HG03439 (cell line): ENCODE results near the gene RAPGEF1.
"Not testable (repeated sequence)": the region's sequence is repeated elsewhere in the genome, so short reads cannot be mapped to it uniquely, and the experiment has no call there.

ENCODE experiments used
- ATAC-seq: cut with Tn5 transposase; IDR thresholded peaks from one replicate; pipeline ENCODE4 v1.9.1; 2021; ENCODE audit warnings: mild to moderate bottlenecking, moderate library complexity; ENCODE audit not compliant: unreplicated experiment

The RAPGEF1 gene

DNA sequence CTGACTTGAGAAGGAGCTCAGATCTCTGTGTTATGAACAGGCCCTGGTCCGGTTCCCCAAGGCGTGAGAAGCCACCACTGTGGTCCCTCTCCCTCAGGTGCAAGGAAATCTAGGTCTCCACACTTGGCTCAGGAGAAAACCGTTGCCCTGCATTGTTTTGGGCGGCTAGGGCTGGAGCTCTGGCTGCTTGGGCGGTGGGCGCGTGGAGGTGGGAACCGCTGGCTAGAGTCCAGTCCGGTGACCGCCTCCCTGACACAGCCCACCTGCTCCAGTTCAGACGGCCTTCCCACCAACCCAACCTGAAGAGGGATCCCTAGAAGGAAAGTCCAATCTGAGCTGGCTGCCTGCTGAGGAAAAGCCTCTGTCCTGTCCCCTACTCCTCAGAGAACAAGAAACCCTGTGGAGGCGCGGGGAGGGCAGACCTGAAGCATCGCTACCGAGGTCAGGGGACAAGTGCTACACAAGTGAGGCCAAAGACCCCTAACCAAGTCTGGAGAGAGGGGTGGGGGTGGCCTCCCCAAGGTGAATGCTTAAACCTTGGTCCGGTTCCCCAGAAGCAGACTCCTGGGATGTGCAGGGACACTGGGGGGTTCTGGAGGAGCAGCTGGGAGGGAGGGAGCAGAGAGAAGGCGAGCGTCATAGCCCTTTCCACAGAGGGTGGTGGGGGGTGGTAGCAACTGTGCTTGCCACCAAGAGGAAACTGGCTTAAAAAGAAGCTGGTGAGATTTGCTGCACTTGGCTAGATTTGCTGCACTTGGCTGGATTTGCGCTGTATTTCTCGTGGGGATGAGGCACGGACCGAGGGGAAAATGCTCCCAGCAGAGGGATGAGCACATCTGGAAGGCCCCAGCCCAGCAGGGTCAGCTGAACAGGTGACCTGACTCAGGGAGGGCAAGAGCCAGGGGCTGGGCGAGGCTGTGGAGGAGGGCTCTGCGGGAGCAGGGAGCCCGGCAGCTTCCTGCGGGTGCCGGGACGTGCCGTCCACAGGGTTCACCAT, 65.2 kb downstream of the RAPGEF1 start:
- ATAC-seq = no peak

DNA sequence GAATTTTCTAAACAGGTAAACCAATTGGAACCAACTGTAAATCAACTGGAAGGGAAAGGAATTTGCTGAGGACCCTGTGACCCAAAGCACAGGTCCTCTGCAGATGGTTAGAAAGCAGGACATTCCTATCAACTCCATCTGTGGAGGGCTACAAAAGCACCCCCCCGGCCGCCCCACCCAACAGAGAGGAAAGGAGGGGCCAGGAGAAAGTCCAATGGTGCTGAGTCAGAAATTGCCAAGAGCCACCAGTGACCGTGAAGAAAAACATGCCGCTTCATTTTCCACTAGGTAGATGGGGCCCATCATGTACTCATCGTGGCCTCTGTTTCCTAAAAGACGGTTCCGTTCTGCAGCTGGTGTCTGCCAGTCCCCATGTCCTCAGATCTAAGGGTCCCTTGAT, 66.3 kb downstream of the RAPGEF1 start:
- no peak for ATAC-seq

DNA sequence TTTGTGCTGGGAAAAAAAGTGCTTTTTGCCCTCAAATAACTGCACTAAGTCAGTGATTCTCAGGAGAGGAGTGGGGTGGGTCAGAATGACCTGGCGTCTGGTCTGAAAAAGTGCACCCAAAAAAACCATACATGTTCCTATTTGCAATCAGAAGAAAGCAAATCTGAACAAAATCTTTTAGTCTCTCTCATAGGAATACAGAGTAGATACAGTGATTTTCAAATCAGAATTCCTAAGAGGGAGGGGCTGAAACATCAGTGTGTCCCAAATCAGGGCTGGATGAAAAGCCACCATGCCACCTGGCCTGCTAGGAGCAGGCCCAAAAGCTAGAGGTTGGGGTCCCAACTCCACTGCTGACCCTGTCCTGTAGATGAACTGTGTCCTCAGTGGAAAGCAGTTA, 66.8 kb downstream of the RAPGEF1 start:
- no peak for ATAC-seq

DNA sequence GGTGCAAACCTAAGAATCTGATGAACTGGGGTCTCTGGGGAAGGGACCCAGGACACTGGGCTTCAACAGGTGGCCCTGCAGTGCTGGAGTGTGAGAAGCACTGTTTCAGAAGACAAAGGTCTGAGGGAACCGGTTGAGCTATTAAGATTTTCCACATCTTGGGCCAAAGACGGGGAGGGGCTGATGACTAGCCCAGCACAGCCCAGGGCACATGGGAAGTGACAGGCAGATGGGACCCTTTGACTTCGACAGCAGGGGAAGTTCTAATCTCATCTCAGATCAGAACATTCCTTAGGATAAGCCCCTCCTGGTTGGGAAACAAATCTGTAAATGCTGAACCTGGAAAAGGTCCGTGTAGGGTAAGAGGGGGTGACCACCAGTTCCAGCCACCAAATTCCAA, 67.4 kb downstream of the RAPGEF1 start:
- no peak for ATAC-seq

DNA sequence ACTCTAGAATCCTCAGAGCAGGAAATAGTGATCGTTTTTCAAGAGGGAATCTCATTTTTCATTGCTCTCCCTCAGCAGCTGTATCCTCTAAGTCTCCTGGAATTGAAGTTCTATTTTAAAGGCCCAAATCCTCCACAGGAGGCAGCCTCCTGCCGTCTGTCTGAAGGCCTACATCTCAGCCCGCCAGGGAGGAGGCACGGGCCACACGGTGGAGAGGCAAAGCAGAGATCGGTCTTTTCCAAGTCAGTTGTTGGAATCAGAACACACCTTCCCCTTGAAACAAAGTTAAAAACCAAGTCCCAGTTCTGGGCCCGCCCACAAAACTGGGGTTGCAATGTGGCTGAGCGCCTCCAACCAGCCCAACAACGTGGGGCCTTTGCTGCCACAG, 68.7 kb downstream of the RAPGEF1 start:
- ATAC-seq = no peak

DNA sequence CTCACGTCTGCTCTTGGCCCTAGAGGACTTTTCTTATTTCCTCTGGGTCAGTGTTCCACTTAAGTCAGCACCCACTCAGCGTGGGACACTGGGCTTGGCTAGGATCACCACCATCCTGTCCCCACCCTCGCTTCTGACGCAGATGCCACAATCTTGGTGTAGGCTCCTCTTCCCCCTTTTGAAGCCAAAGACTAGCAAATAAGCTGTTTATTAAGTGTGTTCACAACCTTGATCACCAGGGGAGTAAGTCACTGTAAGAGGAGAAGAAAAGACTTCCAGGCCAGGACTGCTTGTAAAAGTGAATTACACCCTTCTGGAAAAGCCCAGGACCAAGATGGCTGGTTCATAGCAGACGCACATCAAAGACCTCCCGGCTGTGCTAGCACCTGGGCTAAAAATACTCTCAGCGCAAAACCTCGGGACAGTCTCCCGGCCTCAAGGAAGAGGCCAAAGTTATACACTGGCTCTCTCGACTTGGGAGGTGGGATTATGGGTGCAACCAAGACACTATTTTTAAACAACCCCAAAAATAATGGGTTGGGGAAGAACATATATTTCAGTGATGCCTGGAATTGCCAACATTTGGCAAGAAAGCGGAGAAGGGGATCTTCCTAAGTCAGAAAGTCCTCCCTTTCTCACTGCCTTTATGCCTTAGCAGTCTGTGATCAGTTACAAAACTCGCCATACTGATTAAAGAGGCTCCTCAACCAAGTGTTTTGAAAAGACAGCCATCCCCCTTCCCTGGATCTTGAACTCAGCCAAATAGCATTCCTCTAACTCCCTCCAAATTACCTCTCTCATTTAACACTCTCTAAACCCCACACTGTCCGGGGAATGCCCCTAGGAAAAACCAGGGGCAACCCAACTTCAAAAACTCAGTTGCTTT, 69.4 kb downstream of the RAPGEF1 start:
- no peak for ATAC-seq

DNA sequence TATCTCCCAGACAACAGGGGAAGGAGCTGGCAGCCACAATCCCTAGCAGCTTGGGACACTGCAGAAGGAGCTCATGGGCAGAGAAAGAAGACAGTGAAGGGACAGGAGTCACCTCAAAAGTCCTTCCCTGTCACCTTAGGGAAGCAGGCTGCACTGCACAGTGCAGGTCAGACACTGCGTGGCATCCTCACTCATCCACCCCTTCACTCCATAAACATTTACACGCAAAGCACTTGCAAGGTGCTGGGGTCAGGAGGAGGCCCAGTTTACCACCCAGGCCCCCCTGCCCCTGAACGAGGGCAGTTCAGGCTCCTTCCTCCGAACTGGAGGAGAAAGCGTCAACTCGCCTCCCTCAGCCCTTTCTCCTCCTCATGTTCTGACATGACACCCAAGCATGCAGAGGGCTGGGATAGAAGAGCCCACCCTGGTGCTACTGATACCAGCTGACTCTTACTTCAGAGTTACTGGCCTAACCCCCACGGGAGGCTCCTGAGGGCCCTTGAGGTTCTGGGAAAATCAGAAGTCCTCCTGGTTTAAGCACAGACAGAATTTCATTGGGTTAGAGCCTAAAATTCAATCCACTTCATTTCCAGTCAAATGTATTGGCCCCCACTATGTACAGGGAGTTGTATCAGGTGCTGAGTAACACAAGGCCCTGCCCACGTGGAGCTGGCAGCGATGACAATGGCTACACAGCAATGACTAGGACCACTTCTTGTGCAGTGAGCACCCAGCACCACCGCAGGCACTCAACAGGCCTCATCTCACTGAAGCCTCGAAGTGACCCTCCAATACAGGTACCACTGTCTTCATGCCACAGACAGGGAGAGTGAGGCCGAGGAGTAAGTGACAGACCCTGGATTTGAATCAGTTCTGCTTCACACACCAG, 70.4 kb downstream of the RAPGEF1 start:
- ATAC-seq = no peak

DNA sequence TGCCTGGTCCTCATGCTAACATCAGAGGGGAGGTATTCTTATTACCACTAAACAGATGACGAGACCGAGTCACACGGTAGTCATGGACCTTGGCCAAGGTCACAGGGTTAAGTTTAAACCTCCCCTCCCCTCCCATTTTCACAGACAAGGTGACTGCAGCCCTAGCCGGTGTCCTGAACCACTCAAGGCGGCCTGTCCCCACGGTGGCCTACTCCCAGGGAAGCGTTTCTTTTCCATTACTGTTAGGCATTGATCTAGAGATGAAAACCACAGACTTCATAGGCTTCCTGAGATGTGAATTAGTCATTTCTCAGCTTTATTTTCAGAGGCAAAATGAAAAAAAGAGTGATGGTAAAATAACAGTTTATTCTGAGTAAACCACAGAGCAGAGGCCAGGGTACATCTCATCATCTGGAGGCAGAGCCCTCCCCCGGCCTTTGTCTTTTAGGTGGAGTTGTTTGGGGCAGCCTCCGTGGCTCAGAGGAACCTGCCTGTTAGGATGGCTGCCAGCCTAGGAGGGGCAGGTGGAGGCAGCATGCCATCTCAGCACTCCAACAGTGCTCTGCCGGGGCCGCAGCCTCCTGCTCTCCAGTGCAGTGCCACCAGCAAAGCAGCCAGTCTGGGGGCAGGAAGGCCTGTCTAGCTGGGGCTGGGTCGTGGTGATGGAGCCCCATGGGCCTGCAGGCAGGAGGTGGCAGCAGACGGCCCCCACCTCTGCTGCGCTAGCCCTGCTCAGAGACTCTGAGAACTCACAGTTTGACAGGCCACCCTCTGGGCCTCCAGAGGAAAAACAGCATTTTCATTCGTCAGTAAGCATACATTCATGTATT, 71.2 kb downstream of the RAPGEF1 start:
- ATAC-seq = peak; percentile 45

DNA sequence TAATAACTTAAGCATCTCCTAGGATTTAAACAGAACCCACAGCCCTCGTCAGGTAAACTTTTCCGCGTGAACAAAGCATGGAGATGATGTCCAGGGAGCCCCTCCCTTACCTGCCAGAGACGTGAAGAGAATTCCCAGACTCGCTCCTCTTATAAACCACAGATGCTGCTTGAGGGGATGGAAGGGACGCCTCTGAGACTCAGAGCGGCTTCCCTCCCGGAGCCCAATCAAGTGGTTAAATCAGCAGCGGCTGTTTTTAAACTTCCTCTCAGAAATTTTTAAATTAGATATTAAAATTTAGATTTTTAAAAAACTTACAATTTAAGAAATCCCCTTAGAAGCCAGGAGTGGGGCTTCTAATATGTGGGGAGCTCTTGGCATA, 71.8 kb downstream of the RAPGEF1 start:
- ATAC-seq = peak; percentile 9

DNA sequence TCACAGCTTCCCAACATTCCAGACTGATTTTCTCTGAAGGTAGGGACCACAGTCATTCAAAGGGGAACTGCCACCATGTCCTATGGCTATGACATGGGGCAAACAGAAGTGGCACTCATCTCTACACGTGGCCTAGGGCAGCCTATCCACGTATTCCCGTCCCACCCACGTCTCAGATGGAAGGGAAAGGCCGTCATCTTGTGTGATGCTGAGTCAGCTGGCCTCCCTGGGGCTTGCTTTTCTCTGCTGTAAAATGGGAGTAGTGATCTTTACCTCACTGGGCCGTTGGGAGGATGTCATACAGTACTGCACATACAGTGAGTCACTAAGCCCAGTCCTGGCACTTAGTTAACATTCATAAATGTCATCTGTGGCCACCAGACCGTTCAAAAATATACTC, 72.3 kb downstream of the RAPGEF1 start:
- no peak for ATAC-seq

DNA sequence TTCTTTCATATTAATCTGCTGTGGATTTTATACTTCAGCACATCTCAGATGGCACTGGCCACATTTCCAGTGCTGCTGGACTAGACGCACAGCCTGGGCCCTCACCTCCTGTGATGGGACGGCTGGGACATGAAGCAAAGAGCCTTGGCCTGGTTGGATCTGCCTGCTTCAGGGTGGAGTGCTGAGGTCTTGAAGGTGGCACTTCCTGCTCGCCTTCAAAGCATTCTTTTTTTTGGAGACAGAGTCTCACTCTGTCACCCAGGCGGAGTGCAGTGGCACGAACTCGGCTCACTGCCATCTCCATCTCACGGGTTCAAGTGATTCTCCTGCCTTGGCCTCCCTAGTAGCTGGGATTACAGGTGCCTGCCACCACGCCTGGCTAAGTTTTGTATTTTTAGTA, 73.1 kb downstream of the RAPGEF1 start:
- ATAC-seq = no peak

DNA sequence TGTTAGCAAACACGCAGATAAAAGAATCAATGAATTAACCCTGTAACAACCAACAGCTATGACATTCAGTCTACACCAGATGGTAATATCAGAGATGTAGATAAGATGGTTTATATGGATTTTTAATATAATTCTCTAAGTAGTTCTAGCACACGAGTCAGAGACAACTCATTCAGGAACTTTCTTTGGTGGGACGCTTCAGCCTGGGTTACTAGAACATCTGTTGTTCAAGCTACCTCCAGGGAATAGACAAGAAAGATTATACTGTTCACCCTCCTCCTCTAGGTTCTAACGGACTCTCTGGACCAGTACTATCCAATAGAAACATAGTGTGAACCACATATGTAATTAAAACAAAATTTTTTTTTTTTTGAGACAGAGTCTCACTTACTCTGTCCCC, 73.8 kb downstream of the RAPGEF1 start:
- no peak for ATAC-seq

DNA sequence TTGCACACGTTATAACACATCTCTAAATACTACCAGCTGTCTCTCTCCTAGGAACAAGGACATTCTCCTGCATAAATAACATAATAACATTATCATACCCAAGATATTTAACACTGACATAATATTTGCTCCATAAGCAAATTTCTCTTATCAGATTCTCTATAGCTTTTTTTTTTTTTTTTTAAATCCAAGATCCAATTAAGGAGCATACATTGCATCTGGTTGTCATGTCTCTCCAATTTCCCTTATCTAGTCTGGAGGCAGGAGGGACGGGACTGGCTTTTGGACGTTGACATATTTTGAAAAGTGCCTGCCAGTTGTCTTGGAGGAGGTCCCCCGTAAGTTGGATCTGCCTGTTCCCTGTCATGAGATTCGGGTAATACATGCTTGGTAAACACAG, 76.6 kb downstream of the RAPGEF1 start:
- ATAC-seq = no peak

DNA sequence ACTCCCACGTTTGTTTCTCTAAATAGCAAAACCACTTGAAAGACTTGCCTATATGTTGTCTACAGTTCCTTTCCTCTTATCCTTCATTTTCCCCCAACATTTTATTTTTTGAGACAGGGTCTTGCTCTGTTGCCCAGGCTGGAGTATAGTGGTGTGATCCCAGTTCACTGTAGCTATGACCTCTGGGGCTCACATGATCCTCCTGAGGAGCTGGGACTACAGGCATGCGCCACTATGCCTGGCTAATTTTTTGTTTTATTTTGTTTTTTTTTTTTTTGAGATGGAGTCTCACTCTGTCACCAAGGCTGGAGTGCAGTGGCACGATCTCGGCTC, 77.6 kb downstream of the RAPGEF1 start:
- ATAC-seq = not testable (repeated sequence)

DNA sequence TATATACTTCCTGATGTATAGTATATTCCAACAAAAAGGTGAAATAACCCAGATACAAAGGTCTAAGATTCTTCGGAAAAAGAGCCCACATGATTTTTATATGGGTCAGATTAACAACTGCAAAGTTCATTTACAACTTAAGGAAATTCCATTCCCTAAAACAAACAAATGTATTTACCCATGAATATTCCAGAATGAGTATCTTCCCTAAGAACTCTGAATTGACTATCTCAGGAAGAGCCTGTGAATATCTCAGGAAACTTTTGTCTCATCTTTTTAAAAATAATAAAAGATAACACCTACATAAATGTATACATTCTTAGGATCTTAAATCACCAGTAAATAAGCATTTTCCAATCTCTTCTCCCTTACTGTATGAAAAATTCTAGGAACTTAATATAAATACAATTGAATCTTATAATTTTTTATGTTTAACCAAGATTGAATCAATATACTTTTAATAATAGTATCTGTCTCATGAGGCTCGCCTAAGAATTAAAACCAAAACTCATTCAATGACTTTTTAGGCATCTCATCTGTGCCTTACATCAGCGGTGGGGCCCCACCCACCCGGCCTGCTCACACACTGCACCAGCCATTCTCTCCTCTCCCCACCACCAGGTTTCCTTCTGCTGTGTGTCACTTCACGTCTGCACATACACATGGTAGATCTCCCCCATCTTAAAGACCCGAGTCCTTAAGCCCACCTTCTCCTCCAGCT, 78.1 kb downstream of the RAPGEF1 start:
- no peak for ATAC-seq

DNA sequence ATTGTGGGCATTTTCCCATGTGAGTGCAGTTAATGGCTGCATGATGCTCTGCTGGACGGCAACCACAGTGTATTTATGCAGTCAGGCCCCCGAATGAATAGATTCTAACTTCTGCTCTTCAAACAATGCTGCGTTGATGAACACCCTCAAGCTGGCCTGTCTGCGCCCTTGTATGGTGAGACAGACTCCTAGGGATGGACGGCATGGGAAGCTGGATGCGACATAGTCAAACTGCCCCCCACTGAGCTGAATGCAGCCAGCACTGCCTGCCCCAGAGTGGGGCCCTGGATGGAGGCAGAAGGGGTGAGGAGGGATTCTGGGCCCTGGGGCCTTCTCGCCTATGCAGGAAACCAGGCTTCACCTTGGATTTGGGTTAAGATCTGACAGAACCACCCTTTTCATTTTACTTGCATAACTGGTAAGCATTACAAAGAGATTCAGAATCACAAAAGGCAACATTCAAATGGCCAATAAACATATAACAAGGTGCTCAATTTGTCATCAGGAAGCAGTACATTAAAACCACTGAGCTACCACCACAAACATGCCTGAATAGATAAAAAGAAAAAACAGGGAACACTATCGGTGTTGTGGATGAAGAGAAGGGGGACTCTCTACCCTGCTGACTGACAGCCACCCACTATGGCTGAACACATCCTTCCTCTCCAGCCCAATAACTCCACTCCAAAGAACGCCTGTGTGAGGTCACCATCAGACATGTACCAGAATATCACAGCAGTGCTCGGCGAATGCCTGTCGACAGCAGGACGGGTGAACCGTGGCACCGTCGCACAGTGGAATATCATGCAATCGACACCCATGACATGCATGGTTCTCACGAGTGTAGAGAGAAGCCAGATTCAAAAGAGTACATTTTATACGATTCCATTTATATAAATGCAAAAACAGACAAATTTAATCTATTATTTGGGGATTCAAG, 79.1 kb downstream of the RAPGEF1 start:
- ATAC-seq = no peak

DNA sequence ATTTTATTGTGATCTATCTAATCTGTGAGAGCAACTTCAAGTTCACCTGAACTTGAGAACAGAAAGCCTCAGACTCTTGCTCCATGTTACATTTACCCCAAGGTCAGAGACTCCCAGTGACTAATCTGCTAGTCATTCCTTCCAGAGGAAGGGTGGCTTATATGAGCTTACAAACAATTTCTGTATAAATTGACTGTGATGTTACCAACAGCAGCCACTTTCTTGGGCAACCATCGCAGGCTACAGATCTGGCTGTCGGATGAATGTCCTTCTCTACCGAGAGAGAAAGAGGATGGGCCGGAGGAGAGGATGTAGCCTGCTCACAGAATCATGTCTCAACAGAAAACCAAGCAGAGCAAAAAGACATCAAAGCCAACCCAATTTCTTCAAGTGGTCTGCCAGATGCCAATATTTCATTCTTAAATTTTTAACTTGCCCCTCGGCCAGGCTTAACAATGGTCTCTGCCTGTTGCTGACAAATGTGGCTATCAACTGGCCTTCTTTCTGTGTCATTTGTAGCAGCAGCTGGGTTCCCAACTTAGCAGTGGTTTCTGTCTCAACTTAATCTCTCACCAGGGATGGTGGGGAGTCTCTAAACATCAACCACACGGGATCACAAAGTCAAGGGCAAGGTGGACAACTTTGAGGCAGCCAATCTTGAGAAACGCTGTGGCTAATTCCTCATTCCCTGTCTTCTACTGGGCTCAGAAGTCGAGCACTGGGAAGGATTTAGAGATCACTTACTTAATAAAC, 81.3 kb downstream of the RAPGEF1 start:
- no peak for ATAC-seq

DNA sequence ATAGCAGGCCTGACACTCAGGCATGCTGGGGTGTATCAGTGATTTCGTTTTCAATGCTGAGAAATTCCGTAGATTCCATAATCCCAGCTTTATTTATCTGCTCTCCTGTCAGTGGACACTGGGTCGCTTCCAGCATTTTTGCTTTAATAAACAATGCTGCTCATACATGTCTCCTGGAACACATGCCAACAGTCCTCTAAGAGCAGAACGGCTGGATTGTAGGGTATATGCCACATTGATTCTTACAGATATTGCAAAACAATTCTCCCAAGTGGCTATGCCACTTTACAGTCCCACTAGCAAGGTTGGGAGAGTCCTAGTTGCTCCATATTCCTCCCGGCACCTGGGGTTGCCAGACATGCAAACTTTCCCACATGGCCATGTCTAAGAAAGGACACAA, 81.9 kb downstream of the RAPGEF1 start:
- ATAC-seq = no peak
